Type B pancreatic cell (in vitro differentiated cells): Measurements from ENCODE around the gene CDT1. TPM values are rescaled to one million over a fixed set of nuclear protein-coding genes. Genes with fewer than 3 reads are reported as not detected.

Source experiments
- DNase-seq: peaks from one replicate; pipeline ENCODE4 v3.0.0; 2021; ENCODE audit warnings: mixed read lengths; ENCODE audit not compliant: unreplicated experiment; ENCODE audit errors: extremely low spot score
- H3K27ac Mint-ChIP-seq: 2 replicates; pipeline ENCODE4 v1.8.0; 2021; ENCODE audit warnings: mild to moderate bottlenecking, mixed read lengths
- H3K27me3 Mint-ChIP-seq: 2 replicates; pipeline ENCODE4 v1.8.0; 2021; ENCODE audit warnings: mixed read lengths
- H3K36me3 Mint-ChIP-seq: 2 replicates; pipeline ENCODE4 v1.8.0; 2021; ENCODE audit warnings: mixed read lengths
- H3K4me1 Mint-ChIP-seq: one replicate; pipeline ENCODE4 v1.8.0; 2021; ENCODE audit warnings: mixed read lengths; ENCODE audit not compliant: unreplicated experiment
- H3K4me3 Mint-ChIP-seq: 2 replicates; pipeline ENCODE4 v1.8.0; 2021; ENCODE audit warnings: mild to moderate bottlenecking, mixed read lengths
- H3K9me3 Mint-ChIP-seq: 2 replicates; pipeline ENCODE4 v1.8.0; 2021; ENCODE audit warnings: mixed read lengths
- total RNA-seq: library from RNA; stranded (reverse); gene quantifications from 2 replicates; pipeline ENCODE4 v1.2.1, GENCODE V29; 2021; ENCODE audit warnings: low replicate concordance
- TF ChIP-seq, protein P1 (sequence below): fragments of 200-600 bp; sonication (generic); conservative IDR thresholded peaks from 2 replicates; pipeline ENCODE4 v1.5.0; 2021; ENCODE audit warnings: antibody characterized with exemption, mild to moderate bottlenecking

The CDT1 gene
- total RNA-seq, 1 donor from 2014 or later = 36.8 TPM

DNA sequence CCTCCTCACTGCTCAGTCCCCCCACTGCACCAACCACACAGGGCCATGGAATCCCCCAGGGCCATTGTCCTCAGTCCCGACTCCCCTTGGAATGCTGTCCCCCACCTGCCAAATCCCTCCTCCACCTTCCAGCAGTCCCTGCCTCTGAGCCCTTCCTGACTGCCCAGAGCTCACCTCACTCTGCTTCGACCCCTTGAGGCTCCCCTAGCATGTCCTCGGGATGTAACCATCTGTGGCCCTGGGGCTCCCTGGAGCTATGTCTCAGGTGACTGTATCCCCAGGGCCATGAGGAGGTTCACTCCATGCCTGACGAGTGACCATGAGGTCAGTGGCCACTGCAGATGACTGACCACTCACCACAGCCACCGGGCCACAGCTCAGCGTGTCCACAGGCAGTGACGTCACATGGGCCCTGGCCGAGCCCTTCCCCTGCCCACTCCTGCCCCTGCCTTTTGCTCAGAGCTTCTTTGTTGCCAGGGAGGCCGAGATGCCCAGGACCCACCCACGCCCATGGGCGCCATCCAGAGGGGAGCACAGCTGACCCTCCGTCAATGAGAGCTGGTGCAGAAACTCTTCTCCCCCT, 10.8 kb upstream of the CDT1 start:
- H3K27ac Mint-ChIP-seq = no peak overlapping the region
- no peak overlapping the region for H3K4me3 Mint-ChIP-seq
- TF ChIP-seq, protein P1, sequence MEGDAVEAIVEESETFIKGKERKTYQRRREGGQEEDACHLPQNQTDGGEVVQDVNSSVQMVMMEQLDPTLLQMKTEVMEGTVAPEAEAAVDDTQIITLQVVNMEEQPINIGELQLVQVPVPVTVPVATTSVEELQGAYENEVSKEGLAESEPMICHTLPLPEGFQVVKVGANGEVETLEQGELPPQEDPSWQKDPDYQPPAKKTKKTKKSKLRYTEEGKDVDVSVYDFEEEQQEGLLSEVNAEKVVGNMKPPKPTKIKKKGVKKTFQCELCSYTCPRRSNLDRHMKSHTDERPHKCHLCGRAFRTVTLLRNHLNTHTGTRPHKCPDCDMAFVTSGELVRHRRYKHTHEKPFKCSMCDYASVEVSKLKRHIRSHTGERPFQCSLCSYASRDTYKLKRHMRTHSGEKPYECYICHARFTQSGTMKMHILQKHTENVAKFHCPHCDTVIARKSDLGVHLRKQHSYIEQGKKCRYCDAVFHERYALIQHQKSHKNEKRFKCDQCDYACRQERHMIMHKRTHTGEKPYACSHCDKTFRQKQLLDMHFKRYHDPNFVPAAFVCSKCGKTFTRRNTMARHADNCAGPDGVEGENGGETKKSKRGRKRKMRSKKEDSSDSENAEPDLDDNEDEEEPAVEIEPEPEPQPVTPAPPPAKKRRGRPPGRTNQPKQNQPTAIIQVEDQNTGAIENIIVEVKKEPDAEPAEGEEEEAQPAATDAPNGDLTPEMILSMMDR = no peak
- peaks cover 6% of the 10 kb centered on the region for H3K27me3 Mint-ChIP-seq
- H3K36me3 Mint-ChIP-seq = no peaks in the 10 kb centered on the region
- no peaks in the 10 kb centered on the region for H3K4me1 Mint-ChIP-seq
- H3K9me3 Mint-ChIP-seq = no peaks in the 10 kb centered on the region
- DNase-seq = no peak

DNA sequence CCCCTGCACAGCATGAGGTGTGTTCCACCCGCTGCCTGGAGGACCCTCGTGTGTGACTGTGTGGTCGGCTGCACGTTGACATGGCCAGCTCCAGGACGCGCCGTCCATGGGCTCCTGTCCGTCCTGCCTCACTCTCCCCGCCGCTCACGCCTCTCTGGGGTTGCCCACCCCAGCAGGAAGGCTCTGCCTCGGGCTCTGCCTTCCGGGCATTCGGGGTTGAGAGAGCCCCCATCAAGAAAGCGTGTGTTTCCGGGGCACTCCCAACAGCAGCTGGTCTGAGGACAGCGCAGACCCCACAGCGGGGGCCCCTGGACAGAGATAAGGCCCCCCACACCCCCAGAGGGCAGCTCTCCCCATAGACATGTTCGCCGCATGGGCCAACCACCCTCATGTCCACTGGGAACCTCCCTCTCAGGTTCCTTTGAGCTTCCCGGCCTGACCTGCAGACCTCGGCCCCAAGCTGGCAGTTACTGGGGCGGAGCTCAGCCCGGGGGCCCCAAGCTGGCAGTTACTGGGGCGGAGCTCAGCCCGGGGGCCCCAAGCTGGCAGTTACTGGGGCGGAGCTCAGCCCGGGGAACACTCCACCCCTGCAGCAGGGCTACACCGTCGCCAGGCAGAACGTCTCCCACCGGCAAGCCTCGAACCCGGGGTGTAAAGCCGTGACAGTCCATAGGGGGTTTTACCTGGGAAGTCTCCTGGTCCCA, 10.2 kb upstream of the CDT1 start:
- Mint-ChIP-seq H3K4me3 (no peak overlapping the region), H3K9me3 (no peaks in the 10 kb centered on the region), H3K36me3 (no peaks in the 10 kb centered on the region), H3K27ac (no peak overlapping the region), H3K27me3 (peaks cover 2% of the 10 kb centered on the region), H3K4me1 (no peaks in the 10 kb centered on the region)
- DNase-seq = no peak
- TF ChIP-seq, protein P1 = no peak

DNA sequence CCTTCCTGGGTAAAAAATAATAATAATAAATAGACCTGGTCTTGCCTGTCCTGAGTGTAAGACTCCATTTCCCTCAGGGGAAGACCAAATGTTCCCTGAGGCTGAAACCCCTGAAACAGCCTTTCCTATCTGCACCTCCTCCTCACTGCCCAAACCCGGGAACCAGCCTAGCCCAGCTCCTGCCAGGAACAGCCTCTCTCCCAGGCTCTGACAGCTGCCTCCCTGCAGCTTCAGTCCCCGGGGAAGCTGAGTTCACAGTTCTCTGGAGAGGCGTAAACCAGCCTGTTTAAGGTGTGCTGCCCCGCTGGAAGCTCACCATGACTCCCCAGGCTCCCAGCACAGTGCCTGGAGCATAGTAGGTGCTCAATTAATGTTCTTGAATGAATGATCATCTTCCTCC, 7.3 kb upstream of the CDT1 start:
- Mint-ChIP-seq H3K27ac (no peak overlapping the region), H3K9me3 (no peaks in the 10 kb centered on the region)

DNA sequence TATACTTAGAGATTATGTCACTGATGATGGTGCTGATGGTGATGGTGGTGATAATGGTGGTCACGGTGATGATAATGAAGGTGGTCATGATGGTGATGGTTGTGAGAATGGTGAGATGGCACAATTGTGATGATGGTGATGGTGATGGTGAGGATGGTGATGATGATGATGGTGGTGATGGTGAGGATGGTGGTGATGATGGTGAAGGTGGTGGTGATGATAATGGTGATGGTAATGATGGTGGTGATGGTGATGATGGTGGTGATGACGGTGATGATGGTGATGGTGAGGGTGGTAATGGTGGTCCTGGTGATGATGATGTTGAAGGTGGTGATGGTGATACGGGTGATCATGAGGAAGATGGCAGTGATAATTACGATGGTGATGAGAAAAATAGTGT, 5.5 kb upstream of the CDT1 start:
- H3K36me3 Mint-ChIP-seq = no peaks in the 10 kb centered on the region
- no peaks in the 10 kb centered on the region for H3K4me1 Mint-ChIP-seq
- no peak overlapping the region for H3K4me3 Mint-ChIP-seq
- no peak overlapping the region for H3K27ac Mint-ChIP-seq
- no peaks in the 10 kb centered on the region for H3K27me3 Mint-ChIP-seq
- no peaks in the 10 kb centered on the region for H3K9me3 Mint-ChIP-seq
- TF ChIP-seq, protein P1 = no peak
- no peak for DNase-seq

More for the DNA sequence above, 7.3 kb upstream of the CDT1 start:
- no peak overlapping the region for H3K4me3 Mint-ChIP-seq
- H3K4me1 Mint-ChIP-seq = no peaks in the 10 kb centered on the region
- H3K27me3 Mint-ChIP-seq = no peaks in the 10 kb centered on the region
- TF ChIP-seq, protein P1 = no peak
- no peak for DNase-seq
- no peaks in the 10 kb centered on the region for H3K36me3 Mint-ChIP-seq

DNA sequence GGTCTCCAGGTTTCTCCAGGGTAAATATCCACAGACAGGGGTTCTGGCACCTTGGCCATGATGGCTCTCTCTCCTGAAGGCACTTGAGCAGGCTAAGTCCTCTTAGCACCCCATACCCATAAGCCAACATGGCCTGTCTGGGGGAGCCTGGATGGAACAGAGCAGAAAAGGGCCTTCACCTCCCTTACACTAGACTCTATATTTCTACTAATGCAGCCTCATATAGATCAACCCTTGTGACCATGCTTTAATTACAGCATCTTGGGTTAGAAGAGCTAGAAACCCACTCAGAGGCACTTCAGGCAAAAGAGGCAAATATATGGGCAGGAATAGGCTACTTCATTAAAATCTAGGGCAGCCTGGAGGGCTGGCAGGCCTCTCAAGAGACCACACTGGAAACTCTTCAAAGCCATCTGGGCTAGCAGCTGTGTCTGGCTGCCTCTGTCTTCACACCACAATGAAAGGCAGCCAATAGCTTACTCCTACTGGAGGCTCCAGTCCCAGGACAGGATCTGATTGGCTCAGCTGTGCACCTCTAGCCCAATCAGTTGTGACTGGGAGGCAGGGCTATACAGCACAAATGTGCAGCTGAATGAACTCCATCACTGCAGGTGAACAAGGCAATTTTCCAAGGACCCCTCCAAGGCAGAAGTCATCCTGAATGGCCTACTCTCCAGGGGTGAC, 4.7 kb upstream of the CDT1 start:
- no peak for DNase-seq
- Mint-ChIP-seq H3K4me1 (no peaks in the 10 kb centered on the region), H3K36me3 (no peaks in the 10 kb centered on the region), H3K9me3 (no peaks in the 10 kb centered on the region), H3K27ac (no peak overlapping the region), H3K4me3 (no peak overlapping the region), H3K27me3 (no peaks in the 10 kb centered on the region)
- TF ChIP-seq, protein P1 = no peak
